ENCODE results near the gene SHOC2. TPM values are rescaled to one million over a fixed set of nuclear protein-coding genes. Genes with fewer than 3 reads are reported as not detected.

Gene SHOC2
- total RNA-seq, 1 experiment from 2014 or later = 14.3 TPM

GRCh38 chr10:110965216-110965615, 45.8 kb downstream of the SHOC2 start:
- Histone ChIP-seq H2AFZ (ENCODE audit: low read length) (no peak overlapping the region), H3K27ac (ENCODE audit: low read length) (no peak overlapping the region), H3K79me2 (ENCODE audit: low read length) (peaks cover 29% of the 10 kb centered on the region), H3K4me2 (ENCODE audit: low read length) (no peak overlapping the region), H3K9me3 (ENCODE audit: low read length) (no peaks in the 10 kb centered on the region), H3K27me3 (ENCODE audit: low read length) (no peaks in the 10 kb centered on the region), H3K9ac (ENCODE audit: low read length) (no peak overlapping the region), H4K20me1 (ENCODE audit: low read length) (no peaks in the 10 kb centered on the region), H3K4me3 (ENCODE audit: low read length) (no peak overlapping the region), H3K4me1 (ENCODE audit: insufficient read depth, low read length) (no peaks in the 10 kb centered on the region), H3K9me2 (replicated peaks; ENCODE audit: low read length) (no peaks in the 10 kb centered on the region), H3K36me3 (ENCODE audit: low read depth, low read length) (no peaks in the 10 kb centered on the region), H3F3A (ENCODE audit: low read length, unreplicated experiment) (no peaks in the 10 kb centered on the region)
- CTCF ChIA-PET = no interaction called here
- ATAC-seq (no peak), DNase-seq (no peak)
- BruUV-seq (replicated peaks) = no TSS peak
- intact Hi-C loops (cut with micrococcal nuclease) = no loop called here
- POLR2A ChIA-PET (ENCODE audit: unreplicated experiment) = no interaction called here
- TF ChIP-seq EZH2phosphoT487 (IDR thresholded peaks at IDR 0.05; ENCODE audit: borderline replicate concordance, low read length) = no peak
- no peak for TF ChIP-seq EZH2 (IDR thresholded peaks at IDR 0.05; ENCODE audit: low read length, unreplicated experiment)
- TF ChIP-seq CTCF (conservative IDR thresholded peaks at IDR 0.05; ENCODE audit: low read depth, low read length) = no peak

- Histone ChIP-seq H3K4me2 (ENCODE audit: low read length) (no peak overlapping the region), H3K27me3 (ENCODE audit: low read length) (no peaks in the 10 kb centered on the region), H3K9me2 (replicated peaks; ENCODE audit: low read length) (no peaks in the 10 kb centered on the region), H3K79me2 (ENCODE audit: low read length) (peaks cover 30% of the 10 kb centered on the region), H3K36me3 (ENCODE audit: low read depth, low read length) (no peaks in the 10 kb centered on the region), H3K4me1 (ENCODE audit: insufficient read depth, low read length) (no peaks in the 10 kb centered on the region), H3K4me3 (ENCODE audit: low read length) (no peak overlapping the region), H3K9me3 (ENCODE audit: low read length) (no peaks in the 10 kb centered on the region), H3K27ac (ENCODE audit: low read length) (no peak overlapping the region), H3F3A (ENCODE audit: low read length, unreplicated experiment) (no peaks in the 10 kb centered on the region), H2AFZ (ENCODE audit: low read length) (no peak overlapping the region), H4K20me1 (ENCODE audit: low read length) (no peaks in the 10 kb centered on the region), H3K9ac (ENCODE audit: low read length) (no peak overlapping the region)
- TF ChIP-seq CTCF (conservative IDR thresholded peaks at IDR 0.05; ENCODE audit: low read depth, low read length) (no peak), EZH2 (IDR thresholded peaks at IDR 0.05; ENCODE audit: low read length, unreplicated experiment) (no peak), EZH2phosphoT487 (IDR thresholded peaks at IDR 0.05; ENCODE audit: borderline replicate concordance, low read length) (no peak)
- CTCF ChIA-PET = no interaction called here
- POLR2A ChIA-PET (ENCODE audit: unreplicated experiment) = no interaction called here
- DNase-seq (no peak), ATAC-seq (no peak)
- no TSS peak for BruUV-seq (replicated peaks)
- intact Hi-C loops (cut with micrococcal nuclease) = no loop called here
Observed at GRCh38 chr10:110966146-110966545, 46.7 kb downstream of the SHOC2 start.

- Histone ChIP-seq H3K27ac (ENCODE audit: low read length) (no peak overlapping the region), H3F3A (ENCODE audit: low read length, unreplicated experiment) (no peaks in the 10 kb centered on the region), H3K4me2 (ENCODE audit: low read length) (no peak overlapping the region), H3K4me3 (ENCODE audit: low read length) (no peak overlapping the region), H4K20me1 (ENCODE audit: low read length) (no peaks in the 10 kb centered on the region), H3K79me2 (ENCODE audit: low read length) (peaks cover 27% of the 10 kb centered on the region), H3K9me3 (ENCODE audit: low read length) (no peaks in the 10 kb centered on the region), H3K9me2 (replicated peaks; ENCODE audit: low read length) (no peaks in the 10 kb centered on the region), H2AFZ (ENCODE audit: low read length) (no peak overlapping the region), H3K4me1 (ENCODE audit: insufficient read depth, low read length) (no peaks in the 10 kb centered on the region), H3K27me3 (ENCODE audit: low read length) (no peaks in the 10 kb centered on the region), H3K9ac (ENCODE audit: low read length) (no peak overlapping the region), H3K36me3 (ENCODE audit: low read depth, low read length) (no peaks in the 10 kb centered on the region)
- no TSS peak for BruUV-seq (replicated peaks)
- no peak for TF ChIP-seq EZH2phosphoT487 (IDR thresholded peaks at IDR 0.05; ENCODE audit: borderline replicate concordance, low read length)
- no peak for TF ChIP-seq CTCF (conservative IDR thresholded peaks at IDR 0.05; ENCODE audit: low read depth, low read length)
- TF ChIP-seq EZH2 (IDR thresholded peaks at IDR 0.05; ENCODE audit: low read length, unreplicated experiment) = no peak
- POLR2A ChIA-PET (ENCODE audit: unreplicated experiment) = no interaction called here
- intact Hi-C loops (cut with micrococcal nuclease) = no loop called here
- ATAC-seq (no peak), DNase-seq (no peak)
- CTCF ChIA-PET = no interaction called here
Observed at GRCh38 chr10:110967009-110967630, 47.7 kb downstream of the SHOC2 start.

Measured in PC-3 (cell line).